HG03575 (cell line): ENCODE data around the gene GABRD.

Experiments
- ATAC-seq: cut with Tn5 transposase; IDR thresholded peaks from one replicate; pipeline ENCODE4 v1.9.1; 2021; ENCODE audit not compliant: unreplicated experiment, insufficient number of reproducible peaks, low FRiP score; ENCODE audit errors: extremely low read depth

Gene GABRD

GRCh38 chr1:2009101-2010053 is 9.8 kb upstream of the GABRD start:
- no peak for ATAC-seq

- ATAC-seq: no peak
Measured at GRCh38 chr1:2014181-2014580, 5.0 kb upstream of the GABRD start.

DNA sequence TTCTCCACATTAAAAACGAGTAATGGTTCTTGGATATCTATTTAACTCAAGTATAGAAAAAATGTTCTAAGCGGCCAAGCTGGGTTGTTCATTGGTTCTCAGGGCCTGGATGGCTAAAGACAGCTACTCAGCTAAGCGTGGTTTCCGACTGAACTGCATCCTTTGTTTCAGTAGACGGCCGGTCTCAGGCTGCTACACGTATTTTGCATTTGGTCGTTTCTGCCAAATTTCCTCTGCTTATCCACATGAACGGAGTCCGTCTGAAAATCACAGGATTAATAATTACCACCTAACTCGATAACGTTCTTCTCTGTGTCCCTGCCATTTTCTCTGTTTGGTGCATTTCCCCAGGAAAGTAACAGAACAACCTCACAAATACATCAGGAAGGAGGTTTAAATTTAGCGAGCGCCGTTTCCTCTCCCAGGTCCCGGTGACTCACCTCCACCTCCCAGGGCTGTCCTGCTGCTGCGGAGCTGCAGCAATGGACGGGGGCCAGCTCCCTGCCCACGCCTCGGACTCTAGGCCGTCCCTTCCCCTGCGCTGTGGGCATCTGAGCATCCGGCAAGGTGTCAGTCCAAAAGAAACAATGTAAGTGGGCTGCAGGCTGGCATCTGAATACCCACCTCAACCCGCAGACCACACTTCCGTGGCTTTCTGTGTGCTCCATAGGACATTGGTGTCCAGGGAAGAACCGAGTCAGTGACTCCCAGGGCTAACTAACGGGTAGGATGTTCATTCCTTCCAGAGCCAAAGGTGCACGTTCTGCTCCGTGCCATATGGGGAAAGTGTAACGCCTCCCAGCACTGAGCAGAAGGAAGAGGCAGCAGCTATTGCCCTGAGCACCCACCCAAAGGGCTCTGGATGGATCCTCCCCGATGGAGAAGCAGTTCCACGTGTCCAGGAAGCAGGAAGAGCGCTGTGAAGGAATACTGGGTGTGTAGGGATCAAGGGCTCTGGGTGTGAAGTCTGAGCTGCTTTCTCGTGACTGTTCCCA is 4.1 kb upstream of the GABRD start:
- ATAC-seq: no peak

DNA sequence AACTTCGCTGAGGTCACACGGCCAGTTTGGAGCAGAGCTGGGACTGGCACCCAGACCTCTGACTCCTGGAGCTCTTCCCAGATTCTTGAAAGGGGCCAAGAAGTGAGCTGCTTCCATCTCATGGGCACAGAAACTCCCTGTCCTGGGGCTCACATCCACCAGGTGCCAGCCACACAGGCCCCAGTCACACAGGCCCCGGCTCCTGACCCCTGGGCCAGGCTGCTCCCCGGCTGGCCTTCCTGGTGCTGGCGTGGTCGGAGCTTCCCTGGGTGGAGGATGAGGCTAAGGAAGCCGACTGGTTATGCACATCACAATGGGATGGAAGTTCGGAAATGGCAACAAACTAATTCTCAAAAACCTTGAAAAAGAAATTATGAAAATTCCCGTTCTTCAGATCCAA is 3.0 kb upstream of the GABRD start:
- ATAC-seq: no peak

GRCh38 chr1:2018217-2019171 is 651 bp upstream of the GABRD start:
- ATAC-seq: no peak

- ATAC-seq: no peak
Measured at GRCh38 chr1:2019571-2020309, 595 bp downstream of the GABRD start.

GRCh38 chr1:2020310-2020655 is 1.1 kb downstream of the GABRD start:
- ATAC-seq: no peak

- ATAC-seq: no peak
Measured at GRCh38 chr1:2021550-2021949, 2.4 kb downstream of the GABRD start.

DNA sequence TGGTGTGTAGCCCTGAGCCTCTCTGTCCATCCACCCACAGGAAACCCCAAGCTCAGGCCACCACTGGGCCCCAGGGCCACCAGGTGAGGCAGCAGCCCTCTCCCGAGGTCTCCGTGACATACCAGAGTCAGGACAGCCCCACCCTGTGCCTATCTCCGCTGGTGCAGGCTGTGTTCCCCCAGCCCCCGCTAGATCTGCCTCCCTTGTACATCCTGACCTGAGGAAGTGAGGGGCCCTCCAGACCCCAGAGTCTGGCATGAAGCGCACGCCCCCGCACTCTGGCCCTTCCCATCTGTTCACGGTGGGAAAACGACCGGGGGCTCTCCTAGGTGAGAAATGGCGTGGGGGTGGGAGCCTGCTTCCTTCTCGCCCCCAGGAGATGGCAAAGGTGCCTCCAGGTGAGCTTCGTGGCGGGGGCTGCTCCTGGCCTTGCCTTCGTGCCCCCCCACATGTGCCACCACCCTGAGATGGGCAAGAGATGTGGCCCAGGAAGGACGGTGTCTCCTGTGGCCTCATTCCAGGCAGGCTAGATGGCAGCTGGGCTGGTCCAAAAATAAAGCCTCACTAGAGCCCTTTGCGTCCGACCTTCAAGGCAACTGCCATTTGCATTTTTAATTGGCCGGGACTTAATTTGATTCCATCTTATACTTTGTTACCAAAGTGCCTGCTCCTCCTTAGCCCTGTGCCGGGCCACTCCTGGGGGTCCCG is 3.1 kb downstream of the GABRD start:
- ATAC-seq: no peak

DNA sequence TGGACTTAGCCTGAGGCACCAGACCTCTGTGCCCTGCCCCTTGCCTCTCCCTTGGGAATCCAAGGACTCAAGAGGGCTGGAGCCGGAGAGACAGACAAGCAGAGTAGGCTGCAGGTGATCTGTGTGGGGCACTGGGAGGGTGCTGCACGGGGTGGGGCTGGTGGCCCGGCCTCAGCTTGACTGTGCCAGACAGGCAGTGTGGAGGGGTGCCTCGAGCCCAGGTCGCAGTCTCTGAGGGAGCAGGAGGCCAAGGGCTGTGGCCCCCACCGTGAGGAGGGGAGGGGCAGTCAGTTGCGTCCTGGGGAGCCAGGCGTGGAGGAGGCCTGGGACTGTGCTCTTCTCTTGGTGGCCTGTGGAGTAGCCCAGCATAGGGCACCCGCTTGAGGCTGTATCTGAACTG is 4.0 kb downstream of the GABRD start:
- ATAC-seq: no peak

DNA sequence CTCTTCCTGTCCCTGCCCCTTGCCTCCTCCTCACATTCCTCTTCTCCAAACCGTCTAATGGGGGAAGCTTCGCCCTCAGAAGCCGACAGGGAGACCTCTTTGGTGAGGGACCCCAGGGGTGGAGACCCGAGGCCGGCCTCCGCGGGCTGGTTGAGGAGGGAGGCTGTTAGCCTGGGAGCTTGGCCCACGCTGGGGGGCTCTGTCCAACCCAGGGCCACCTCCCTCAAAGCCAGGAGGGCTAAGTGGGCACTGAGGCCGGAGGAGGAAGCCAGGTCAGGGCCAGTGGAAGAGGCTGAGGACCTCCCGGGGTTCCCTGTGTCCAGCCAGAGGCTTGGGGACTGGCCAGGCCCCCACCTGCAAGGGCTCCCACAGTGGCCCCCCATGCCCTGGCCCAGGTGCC is 5.3 kb downstream of the GABRD start:
- no peak for ATAC-seq

DNA sequence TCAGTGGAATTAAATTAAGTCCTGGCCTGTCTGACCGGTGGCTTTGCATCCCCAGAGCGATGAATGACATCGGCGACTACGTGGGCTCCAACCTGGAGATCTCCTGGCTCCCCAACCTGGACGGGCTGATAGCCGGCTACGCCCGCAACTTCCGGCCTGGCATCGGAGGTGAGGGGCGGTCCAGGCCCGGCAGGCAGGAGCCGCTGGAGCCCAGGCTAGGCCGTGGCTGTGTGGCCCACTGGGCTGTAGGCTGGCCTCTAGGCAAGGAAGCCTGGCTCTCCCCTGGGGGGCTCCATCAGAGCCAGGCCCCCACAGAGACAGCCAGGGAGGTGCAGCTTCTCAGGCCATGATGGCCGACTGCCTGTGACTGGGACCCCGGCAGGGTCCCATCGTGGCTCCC is 5.7 kb downstream of the GABRD start:
- no peak for ATAC-seq

- no peak for ATAC-seq
Measured at GRCh38 chr1:2025491-2025981, 6.4 kb downstream of the GABRD start.

DNA sequence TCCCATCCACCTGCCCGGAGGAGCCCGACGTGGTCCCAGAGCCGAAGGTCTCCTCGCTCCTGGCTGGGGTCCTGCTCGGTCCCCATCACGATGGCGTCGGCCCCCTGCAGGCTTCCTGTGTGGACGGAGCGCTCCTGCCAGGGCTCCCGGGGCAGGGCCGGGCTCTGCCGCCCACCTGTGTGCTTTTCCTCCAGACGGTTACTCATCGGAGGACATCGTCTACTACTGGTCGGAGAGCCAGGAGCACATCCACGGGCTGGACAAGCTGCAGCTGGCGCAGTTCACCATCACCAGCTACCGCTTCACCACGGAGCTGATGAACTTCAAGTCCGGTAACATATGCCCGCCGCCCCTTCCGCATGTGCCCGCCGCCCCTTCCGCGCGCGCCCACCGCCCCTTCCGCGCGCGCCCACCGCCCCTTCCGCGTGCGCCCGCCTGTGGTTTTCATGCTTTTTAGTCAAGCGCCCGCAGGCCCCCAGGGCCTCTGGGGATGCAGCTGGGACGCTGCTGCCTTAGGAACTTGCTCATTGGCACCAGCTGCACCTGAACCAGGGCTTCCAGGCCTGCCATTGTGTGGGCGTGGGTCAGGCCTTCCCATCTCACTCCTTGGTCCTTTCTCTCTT is 8.9 kb downstream of the GABRD start:
- ATAC-seq: no peak

DNA sequence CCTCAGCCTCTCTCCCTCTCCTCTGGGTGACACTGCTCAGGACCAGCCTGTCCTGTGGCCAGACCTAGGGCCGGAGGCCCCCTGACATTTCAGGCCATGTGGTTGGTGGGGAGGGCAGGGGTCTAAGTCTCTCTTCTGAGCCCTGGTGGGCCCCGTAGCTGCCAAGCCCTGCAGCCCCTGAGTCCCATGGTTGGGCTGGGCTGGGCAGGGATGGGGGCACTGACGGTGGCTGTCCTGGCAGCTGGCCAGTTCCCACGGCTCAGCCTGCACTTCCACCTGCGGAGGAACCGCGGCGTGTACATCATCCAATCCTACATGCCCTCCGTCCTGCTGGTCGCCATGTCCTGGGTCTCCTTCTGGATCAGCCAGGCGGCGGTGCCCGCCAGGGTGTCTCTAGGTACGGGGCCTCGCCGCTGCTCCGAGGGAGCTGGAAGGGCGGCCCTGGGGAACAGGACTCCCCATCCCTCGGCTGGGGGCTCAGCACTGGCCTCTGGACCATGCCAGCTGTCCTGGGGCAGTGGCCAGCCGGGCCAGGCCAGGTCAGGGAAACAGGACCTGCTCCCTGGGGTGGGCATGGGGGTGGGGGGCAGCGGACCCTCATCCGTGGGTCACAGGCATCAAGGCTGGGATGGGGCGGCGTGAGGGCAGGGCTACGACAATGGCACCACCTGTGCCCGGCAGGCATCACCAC is 9.9 kb downstream of the GABRD start:
- no peak for ATAC-seq

DNA sequence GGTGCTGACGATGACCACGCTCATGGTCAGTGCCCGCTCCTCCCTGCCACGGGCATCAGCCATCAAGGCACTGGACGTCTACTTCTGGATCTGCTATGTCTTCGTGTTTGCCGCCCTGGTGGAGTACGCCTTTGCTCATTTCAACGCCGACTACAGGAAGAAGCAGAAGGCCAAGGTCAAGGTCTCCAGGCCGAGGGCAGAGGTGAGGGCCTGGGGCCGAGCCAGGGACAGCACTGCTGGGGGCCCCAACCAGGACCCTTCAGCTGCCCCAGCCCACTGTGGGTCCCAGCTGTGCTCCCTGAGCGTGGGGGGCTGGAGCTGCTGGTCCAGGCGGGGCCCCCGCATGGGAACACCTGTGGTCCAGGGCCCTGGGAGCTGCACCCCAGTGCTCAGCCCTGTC is 10.4 kb downstream of the GABRD start:
- ATAC-seq: no peak
